Hepatocyte (in vitro differentiated cells): ENCODE measurements around the gene SNED1. TPM values are rescaled to one million over a fixed set of nuclear protein-coding genes. Genes with fewer than 3 reads are reported as not detected.

Experiments used
- DNase-seq: peaks from one replicate; pipeline ENCODE4 v3.0.0-alpha.2; 2016; ENCODE audit warnings: low spot score
- H2AFZ ChIP-seq: fragments of 200-600 bp; sonication (generic); 2 replicates; pipeline ENCODE4 v1.6.0; 2016; ENCODE audit warnings: antibody characterized with exemption, mild to moderate bottlenecking
- H3K27ac ChIP-seq: fragments of 200-600 bp; sonication (generic); 2 replicates; pipeline ENCODE4 v1.5.1; 2016; ENCODE audit warnings: mild to moderate bottlenecking
- H3K27me3 ChIP-seq: fragments of 200-600 bp; sonication (generic); 2 replicates; pipeline ENCODE4 v1.6.1; 2016
- H3K36me3 ChIP-seq: fragments of 200-600 bp; sonication (generic); replicated peaks from 2 replicates; pipeline ENCODE4 v1.5.1; 2016; ENCODE audit warnings: low read depth; ENCODE audit not compliant: insufficient read depth
- H3K4me1 ChIP-seq: fragments of 200-600 bp; sonication (generic); 2 replicates; pipeline ENCODE4 v1.5.1; 2016; ENCODE audit warnings: mild to moderate bottlenecking, moderate library complexity; ENCODE audit not compliant: insufficient read depth
- H3K4me2 ChIP-seq: fragments of 200-600 bp; sonication (generic); 2 replicates; pipeline ENCODE4 v1.6.0; 2016
- H3K4me3 ChIP-seq: fragments of 200-600 bp; sonication (generic); 2 replicates; pipeline ENCODE4 v1.5.1; 2016; ENCODE audit warnings: mild to moderate bottlenecking
- H3K79me2 ChIP-seq: fragments of 200-600 bp; sonication (generic); 2 replicates; pipeline ENCODE4 v1.6.0; 2017; ENCODE audit warnings: mild to moderate bottlenecking
- H3K9me2 ChIP-seq: fragments of 200-600 bp; sonication (generic); replicated peaks from 2 replicates; pipeline ENCODE4 v1.6.0; 2017; ENCODE audit warnings: mild to moderate bottlenecking; ENCODE audit not compliant: insufficient read depth
- H3K9me3 ChIP-seq: fragments of 200-600 bp; sonication (generic); 2 replicates; pipeline ENCODE4 v1.5.1; 2016; ENCODE audit warnings: low read depth, mild to moderate bottlenecking
- H4K20me1 ChIP-seq: fragments of 200-600 bp; sonication (generic); 2 replicates; pipeline ENCODE4 v1.6.0; 2016; ENCODE audit warnings: mild to moderate bottlenecking; ENCODE audit not compliant: insufficient read depth, poor library complexity, severe bottlenecking
- EZH2 ChIP-seq: fragments of 200-600 bp; sonication (generic); IDR thresholded peaks from 2 replicates; pipeline ENCODE4 v1.6.1; 2016; ENCODE audit warnings: antibody characterized with exemption, mild to moderate bottlenecking, borderline replicate concordance
- EZH2phosphoT487 ChIP-seq: fragments of 200-600 bp; sonication (generic); IDR thresholded peaks from one replicate; pipeline ENCODE4 v1.6.1; 2018; ENCODE audit warnings: antibody characterized with exemption, mild to moderate bottlenecking, low read depth, moderate library complexity; ENCODE audit not compliant: unreplicated experiment, severe bottlenecking
- WGBS: methylation state at CpG from one replicate; pipeline ENCODE4 v1.1.6; 2016; ENCODE audit warnings: low lambda C conversion rate; ENCODE audit errors: missing lambda C conversion rate; 5-methylcytosine and 5-hydroxymethylcytosine counted together
- polyA plus RNA-seq: library from polyadenylated mRNA; unstranded; fragments of >200 nt; fragmentation: Nextera tagmentation; extraction: Ambion mirVana; gene quantifications from 2 replicates; pipeline ENCODE4 v1.2.1, GENCODE V29; 2016
- total RNA-seq: library from RNA; depleted of rRNA; stranded (reverse); fragments of >200 nt; gene quantifications from 2 replicates; pipeline ENCODE4 v1.2.3, GENCODE V29; 2014
- TF ChIP-seq, protein P1 (sequence below): fragments of 200-600 bp; sonication (generic); IDR thresholded peaks from 2 replicates; pipeline ENCODE4 v1.5.1; 2016; ENCODE audit warnings: antibody characterized with exemption, mild to moderate bottlenecking; ENCODE audit not compliant: poor library complexity

The SNED1 gene
- total and polyA plus RNA-seq, 2 experiments from 2014 or later = 4.6 to 6.5 TPM

DNA sequence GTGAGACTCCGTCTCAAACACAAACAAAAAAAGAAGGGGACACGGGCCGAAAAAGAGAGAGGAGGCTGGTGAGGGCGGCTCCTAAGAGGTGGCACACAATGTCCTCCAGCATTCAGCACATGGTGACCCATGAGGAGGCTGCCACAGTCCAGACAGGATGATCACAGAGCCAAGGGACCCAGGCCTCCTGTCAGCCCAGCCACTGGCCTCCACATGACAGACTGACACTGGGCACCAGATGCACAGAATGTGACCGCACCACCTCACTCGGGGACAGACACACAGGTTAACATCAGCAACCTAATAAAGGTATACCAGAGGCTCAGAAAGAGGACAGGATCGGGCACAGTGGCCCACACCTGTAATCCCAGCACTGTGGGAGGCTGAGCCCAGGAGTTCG, 129.8 kb downstream of the SNED1 start:
- Histone ChIP-seq H3K9me2 (no peaks in the 10 kb centered on the region), H3K79me2 (no peaks in the 10 kb centered on the region), H4K20me1 (no peaks in the 10 kb centered on the region), H3K4me3 (no peak overlapping the region), H3K27me3 (no peaks in the 10 kb centered on the region), H3K36me3 (no peaks in the 10 kb centered on the region), H3K4me2 (no peak overlapping the region), H3K9me3 (no peaks in the 10 kb centered on the region), H3K4me1 (no peaks in the 10 kb centered on the region), H2AFZ (no peak overlapping the region), H3K27ac (no peak overlapping the region)
- DNase-seq = no peak
- WGBS = 98% methylated on average over 8 of the region's 8 CpGs
- TF ChIP-seq, protein P1, sequence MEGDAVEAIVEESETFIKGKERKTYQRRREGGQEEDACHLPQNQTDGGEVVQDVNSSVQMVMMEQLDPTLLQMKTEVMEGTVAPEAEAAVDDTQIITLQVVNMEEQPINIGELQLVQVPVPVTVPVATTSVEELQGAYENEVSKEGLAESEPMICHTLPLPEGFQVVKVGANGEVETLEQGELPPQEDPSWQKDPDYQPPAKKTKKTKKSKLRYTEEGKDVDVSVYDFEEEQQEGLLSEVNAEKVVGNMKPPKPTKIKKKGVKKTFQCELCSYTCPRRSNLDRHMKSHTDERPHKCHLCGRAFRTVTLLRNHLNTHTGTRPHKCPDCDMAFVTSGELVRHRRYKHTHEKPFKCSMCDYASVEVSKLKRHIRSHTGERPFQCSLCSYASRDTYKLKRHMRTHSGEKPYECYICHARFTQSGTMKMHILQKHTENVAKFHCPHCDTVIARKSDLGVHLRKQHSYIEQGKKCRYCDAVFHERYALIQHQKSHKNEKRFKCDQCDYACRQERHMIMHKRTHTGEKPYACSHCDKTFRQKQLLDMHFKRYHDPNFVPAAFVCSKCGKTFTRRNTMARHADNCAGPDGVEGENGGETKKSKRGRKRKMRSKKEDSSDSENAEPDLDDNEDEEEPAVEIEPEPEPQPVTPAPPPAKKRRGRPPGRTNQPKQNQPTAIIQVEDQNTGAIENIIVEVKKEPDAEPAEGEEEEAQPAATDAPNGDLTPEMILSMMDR = no peak
- TF ChIP-seq EZH2 = no peak
- no peak for TF ChIP-seq EZH2phosphoT487

DNA sequence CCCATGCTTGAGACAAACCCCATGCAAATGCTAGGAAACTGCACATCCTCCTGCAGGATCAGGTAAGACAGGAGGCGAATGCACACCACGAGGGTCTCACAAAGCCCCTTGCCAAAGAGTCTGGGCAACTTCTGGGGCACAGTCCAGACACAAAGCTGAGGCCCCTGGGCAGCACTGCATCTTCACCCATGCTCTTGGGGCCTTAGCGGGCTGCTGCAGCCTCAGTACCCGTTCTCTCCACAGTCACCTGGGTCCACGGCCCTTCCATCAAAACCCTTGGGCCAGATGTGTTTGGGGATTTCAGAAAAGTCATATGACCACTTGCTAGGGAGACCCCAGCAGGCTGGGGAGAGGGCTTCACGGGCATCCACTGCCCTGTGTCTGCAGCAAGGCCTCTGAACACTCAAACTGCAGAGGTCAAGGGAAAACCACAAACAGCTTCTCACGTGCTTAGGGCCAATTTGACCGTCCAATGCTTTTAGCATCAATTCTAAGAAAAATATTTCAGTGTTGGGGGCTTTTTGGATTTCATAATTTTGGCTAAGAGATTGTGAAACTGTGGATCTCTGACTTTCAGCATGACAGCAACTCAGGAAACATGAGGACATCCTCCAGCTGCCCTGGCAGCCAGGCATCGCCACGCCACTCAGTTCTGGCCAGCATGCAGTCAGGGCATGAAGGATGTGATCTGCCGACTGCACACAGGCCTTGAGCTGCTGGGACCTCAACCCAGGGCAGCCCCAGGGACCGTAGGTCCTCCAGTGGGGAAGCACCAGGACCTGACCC, 130.9 kb downstream of the SNED1 start:
- Histone ChIP-seq H3K36me3 (no peaks in the 10 kb centered on the region), H3K4me2 (no peak overlapping the region), H3K4me3 (no peak overlapping the region), H3K4me1 (no peaks in the 10 kb centered on the region), H3K9me2 (no peaks in the 10 kb centered on the region), H4K20me1 (no peaks in the 10 kb centered on the region), H3K27ac (no peak overlapping the region), H3K27me3 (no peaks in the 10 kb centered on the region), H3K79me2 (no peaks in the 10 kb centered on the region), H3K9me3 (no peaks in the 10 kb centered on the region), H2AFZ (no peak overlapping the region)
- WGBS = 96% methylated on average over 12 of the region's 12 CpGs
- TF ChIP-seq EZH2 = no peak
- TF ChIP-seq, protein P1 = no peak
- no peak for TF ChIP-seq EZH2phosphoT487
- DNase-seq = no peak

DNA sequence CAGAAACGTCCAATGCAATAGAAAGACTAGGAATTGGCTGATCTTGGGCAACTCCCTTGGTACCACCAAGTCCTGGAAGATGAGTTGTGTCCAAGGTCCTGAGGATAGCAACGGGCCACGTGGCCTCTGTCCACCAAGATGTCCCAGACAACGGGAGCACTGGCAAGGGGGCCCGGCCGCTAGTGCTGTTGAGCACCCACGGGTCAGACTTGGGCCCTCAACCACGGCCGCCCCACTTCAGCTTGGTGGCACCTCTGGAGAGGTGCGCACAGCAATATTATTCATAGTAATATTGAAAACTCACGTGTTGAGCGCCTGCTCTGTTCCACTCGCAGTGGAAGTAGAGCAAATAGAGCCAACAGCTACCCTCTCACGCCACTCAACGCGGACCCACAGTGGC, 131.9 kb downstream of the SNED1 start:
- no peak overlapping the region for H3K27ac ChIP-seq
- no peaks in the 10 kb centered on the region for H3K9me3 ChIP-seq
- H2AFZ ChIP-seq = no peak overlapping the region
- no peaks in the 10 kb centered on the region for H3K36me3 ChIP-seq
- H3K4me2 ChIP-seq = no peak overlapping the region
- no peak overlapping the region for H3K4me3 ChIP-seq
- 95% methylated on average over 16 of the region's 16 CpGs for WGBS
- no peak for DNase-seq
- no peaks in the 10 kb centered on the region for H3K4me1 ChIP-seq
- no peaks in the 10 kb centered on the region for H3K9me2 ChIP-seq
- TF ChIP-seq EZH2phosphoT487 (no peak), EZH2 (no peak)
- TF ChIP-seq, protein P1 = no peak
- no peaks in the 10 kb centered on the region for H3K27me3 ChIP-seq
- H3K79me2 ChIP-seq = no peaks in the 10 kb centered on the region
- H4K20me1 ChIP-seq = no peaks in the 10 kb centered on the region
